ENCODE measurements around the gene OR2V1. TPM values are rescaled to one million over a fixed set of nuclear protein-coding genes. Genes with fewer than 3 reads are reported as not detected.

OR2V1 gene
- total and polyA plus RNA-seq, 8 donors, result 0.06 TPM; not detected in 6

- no peak overlapping the region for H3K27ac ChIP-seq
- TF ChIP-seq CTCF (IDR thresholded peaks at IDR 0.05), result no peak
- peaks cover 0 to 67% of the 10 kb centered on the region in 2 donors for H3K27me3 ChIP-seq
- H3K4me3 ChIP-seq, result no peak overlapping the region
- ATAC-seq (no peak), DNase-seq (no peak)
- intact Hi-C loops (cut with DNase I), result no loop called here
- no peaks in the 10 kb centered on the region for H3K9me3 ChIP-seq
- peaks cover 0 to 6% of the 10 kb centered on the region in 2 donors for H3K4me1 ChIP-seq
- no peaks in the 10 kb centered on the region for H3K36me3 ChIP-seq
These were observed 4.1 kb downstream of the OR2V1 start for GRCh38 chr5:181126841-181127240.

- ATAC-seq, result no peak
- H3K27ac ChIP-seq, result no peak overlapping the region
- H3K27me3 ChIP-seq, result peaks cover 0 to 63% of the 10 kb centered on the region in 2 donors
- H3K9me3 ChIP-seq, result no peaks in the 10 kb centered on the region
- intact Hi-C loops (cut with DNase I), result no loop called here
- H3K36me3 ChIP-seq, result no peaks in the 10 kb centered on the region
- H3K4me3 ChIP-seq, result no peak overlapping the region
- no peak for TF ChIP-seq CTCF (IDR thresholded peaks at IDR 0.05)
- DNase-seq, result no peak
- H3K4me1 ChIP-seq, result peaks cover 0 to 6% of the 10 kb centered on the region in 2 donors
These were observed 6.4 kb downstream of the OR2V1 start for GRCh38 chr5:181124526-181124925.

- Histone ChIP-seq H3K4me1 (peaks cover 0 to 6% of the 10 kb centered on the region in 2 donors), H3K27ac (peak overlapping the region in 1 of 2 donors; percentile 18), H3K4me3 (no peak overlapping the region), H3K36me3 (no peaks in the 10 kb centered on the region), H3K9me3 (no peaks in the 10 kb centered on the region), H3K27me3 (peaks cover 4 to 63% of the 10 kb centered on the region in 2 donors)
- no peak for TF ChIP-seq CTCF (IDR thresholded peaks at IDR 0.05)
- peak; percentile 15 for ATAC-seq
- intact Hi-C loops (cut with DNase I), result no loop called here
- peak in 2 of 4 donors; percentile 6 to 62 for DNase-seq
These were observed 9.1 kb downstream of the OR2V1 start for GRCh38 chr5:181121675-181122561.

- DNase-seq, result no peak
- no peaks in the 10 kb centered on the region for H3K36me3 ChIP-seq
These were observed 10.2 kb downstream of the OR2V1 start for GRCh38 chr5:181120761-181121160.

More at GRCh38 chr5:181120761-181121160, 10.2 kb downstream of the OR2V1 start:
- Histone ChIP-seq H3K4me3 (no peak overlapping the region), H3K27me3 (peaks cover 14 to 71% of the 10 kb centered on the region in 2 donors), H3K27ac (no peak overlapping the region), H3K9me3 (no peaks in the 10 kb centered on the region), H3K4me1 (peaks cover 0 to 6% of the 10 kb centered on the region in 2 donors)
- no peak for ATAC-seq
- TF ChIP-seq CTCF (IDR thresholded peaks at IDR 0.05), result no peak
- intact Hi-C loops (cut with DNase I), result no loop called here
